Measurements from ENCODE around the gene RIN2. TPM values are rescaled to one million over a fixed set of nuclear protein-coding genes. Genes with fewer than 3 reads are reported as not detected.

Gene RIN2
- total and polyA plus RNA-seq, 2 experiments from 2014 or later = 0.08 to 1.4 TPM

GRCh38 chr20:19760371-19760721, 2.3 kb downstream of the RIN2 start (continued):
- TF ChIP-seq, protein P1, sequence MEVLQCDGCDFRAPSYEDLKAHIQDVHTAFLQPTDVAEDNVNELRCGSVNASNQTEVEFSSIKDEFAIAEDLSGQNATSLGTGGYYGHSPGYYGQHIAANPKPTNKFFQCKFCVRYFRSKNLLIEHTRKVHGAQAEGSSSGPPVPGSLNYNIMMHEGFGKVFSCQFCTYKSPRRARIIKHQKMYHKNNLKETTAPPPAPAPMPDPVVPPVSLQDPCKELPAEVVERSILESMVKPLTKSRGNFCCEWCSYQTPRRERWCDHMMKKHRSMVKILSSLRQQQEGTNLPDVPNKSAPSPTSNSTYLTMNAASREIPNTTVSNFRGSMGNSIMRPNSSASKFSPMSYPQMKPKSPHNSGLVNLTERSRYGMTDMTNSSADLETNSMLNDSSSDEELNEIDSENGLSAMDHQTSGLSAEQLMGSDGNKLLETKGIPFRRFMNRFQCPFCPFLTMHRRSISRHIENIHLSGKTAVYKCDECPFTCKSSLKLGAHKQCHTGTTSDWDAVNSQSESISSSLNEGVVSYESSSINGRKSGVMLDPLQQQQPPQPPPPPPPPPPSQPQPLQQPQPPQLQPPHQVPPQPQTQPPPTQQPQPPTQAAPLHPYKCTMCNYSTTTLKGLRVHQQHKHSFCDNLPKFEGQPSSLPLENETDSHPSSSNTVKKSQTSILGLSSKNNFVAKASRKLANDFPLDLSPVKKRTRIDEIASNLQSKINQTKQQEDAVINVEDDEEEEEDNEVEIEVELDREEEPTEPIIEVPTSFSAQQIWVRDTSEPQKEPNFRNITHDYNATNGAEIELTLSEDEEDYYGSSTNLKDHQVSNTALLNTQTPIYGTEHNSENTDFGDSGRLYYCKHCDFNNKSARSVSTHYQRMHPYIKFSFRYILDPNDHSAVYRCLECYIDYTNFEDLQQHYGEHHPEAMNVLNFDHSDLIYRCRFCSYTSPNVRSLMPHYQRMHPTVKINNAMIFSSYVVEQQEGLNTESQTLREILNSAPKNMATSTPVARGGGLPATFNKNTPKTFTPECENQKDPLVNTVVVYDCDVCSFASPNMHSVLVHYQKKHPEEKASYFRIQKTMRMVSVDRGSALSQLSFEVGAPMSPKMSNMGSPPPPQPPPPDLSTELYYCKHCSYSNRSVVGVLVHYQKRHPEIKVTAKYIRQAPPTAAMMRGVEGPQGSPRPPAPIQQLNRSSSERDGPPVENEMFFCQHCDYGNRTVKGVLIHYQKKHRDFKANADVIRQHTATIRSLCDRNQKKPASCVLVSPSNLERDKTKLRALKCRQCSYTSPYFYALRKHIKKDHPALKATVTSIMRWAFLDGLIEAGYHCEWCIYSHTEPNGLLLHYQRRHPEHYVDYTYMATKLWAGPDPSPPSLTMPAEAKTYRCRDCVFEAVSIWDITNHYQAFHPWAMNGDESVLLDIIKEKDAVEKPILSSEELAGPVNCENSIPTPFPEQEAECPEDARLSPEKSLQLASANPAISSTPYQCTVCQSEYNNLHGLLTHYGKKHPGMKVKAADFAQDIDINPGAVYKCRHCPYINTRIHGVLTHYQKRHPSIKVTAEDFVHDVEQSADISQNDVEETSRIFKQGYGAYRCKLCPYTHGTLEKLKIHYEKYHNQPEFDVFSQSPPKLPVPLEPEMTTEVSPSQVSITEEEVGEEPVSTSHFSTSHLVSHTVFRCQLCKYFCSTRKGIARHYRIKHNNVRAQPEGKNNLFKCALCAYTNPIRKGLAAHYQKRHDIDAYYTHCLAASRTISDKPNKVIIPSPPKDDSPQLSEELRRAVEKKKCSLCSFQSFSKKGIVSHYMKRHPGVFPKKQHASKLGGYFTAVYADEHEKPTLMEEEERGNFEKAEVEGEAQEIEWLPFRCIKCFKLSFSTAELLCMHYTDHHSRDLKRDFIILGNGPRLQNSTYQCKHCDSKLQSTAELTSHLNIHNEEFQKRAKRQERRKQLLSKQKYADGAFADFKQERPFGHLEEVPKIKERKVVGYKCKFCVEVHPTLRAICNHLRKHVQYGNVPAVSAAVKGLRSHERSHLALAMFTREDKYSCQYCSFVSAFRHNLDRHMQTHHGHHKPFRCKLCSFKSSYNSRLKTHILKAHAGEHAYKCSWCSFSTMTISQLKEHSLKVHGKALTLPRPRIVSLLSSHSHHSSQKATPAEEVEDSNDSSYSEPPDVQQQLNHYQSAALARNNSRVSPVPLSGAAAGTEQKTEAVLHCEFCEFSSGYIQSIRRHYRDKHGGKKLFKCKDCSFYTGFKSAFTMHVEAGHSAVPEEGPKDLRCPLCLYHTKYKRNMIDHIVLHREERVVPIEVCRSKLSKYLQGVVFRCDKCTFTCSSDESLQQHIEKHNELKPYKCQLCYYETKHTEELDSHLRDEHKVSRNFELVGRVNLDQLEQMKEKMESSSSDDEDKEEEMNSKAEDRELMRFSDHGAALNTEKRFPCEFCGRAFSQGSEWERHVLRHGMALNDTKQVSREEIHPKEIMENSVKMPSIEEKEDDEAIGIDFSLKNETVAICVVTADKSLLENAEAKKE (CRISPR knock-in tag; IDR thresholded peaks at IDR 0.05) = no peak
- no peak for TF ChIP-seq ZNF114 (CRISPR knock-in tag; IDR thresholded peaks at IDR 0.05)
- TF ChIP-seq NANOG (IDR thresholded peaks at IDR 0.05; ENCODE audit: borderline replicate concordance) = no peak
- no peak for TF ChIP-seq EZH2phosphoT487 (IDR thresholded peaks at IDR 0.05; ENCODE audit: unreplicated experiment)

- no peaks in the 10 kb centered on the region for H3K36me3 ChIP-seq (ENCODE audit: insufficient read depth)
- H3K27ac Mint-ChIP-seq = no peak overlapping the region
- no peak overlapping the region for H2AFZ ChIP-seq
- H3K4me3 ChIP-seq = no peak overlapping the region
- H3K27ac ChIP-seq (ENCODE audit: low read depth) = no peak overlapping the region
- no peaks in the 10 kb centered on the region for H3K9me2 ChIP-seq (ENCODE audit: insufficient read depth)
- TF ChIP-seq ZNF114 (CRISPR knock-in tag; IDR thresholded peaks at IDR 0.05) (no peak), CREB1 (CRISPR knock-in tag; IDR thresholded peaks at IDR 0.05; ENCODE audit: low read depth) (no peak), POLR2AphosphoS5 (IDR thresholded peaks at IDR 0.05; ENCODE audit: low read depth) (no peak), STAT1 (IDR thresholded peaks at IDR 0.05; ENCODE audit: unreplicated experiment) (no peak), ZNF331 (CRISPR knock-in tag; IDR thresholded peaks at IDR 0.05; ENCODE audit: low read depth) (no peak)
- TF ChIP-seq, protein P1 (CRISPR knock-in tag; IDR thresholded peaks at IDR 0.05) = no peak
- TF ChIP-seq, protein P2, sequence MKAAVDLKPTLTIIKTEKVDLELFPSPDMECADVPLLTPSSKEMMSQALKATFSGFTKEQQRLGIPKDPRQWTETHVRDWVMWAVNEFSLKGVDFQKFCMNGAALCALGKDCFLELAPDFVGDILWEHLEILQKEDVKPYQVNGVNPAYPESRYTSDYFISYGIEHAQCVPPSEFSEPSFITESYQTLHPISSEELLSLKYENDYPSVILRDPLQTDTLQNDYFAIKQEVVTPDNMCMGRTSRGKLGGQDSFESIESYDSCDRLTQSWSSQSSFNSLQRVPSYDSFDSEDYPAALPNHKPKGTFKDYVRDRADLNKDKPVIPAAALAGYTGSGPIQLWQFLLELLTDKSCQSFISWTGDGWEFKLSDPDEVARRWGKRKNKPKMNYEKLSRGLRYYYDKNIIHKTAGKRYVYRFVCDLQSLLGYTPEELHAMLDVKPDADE (IDR thresholded peaks at IDR 0.05) = no peak
- no peaks in the 10 kb centered on the region for H3K79me2 ChIP-seq (replicated peaks; ENCODE audit: insufficient read depth)
- no peak for ATAC-seq
- H3K27me3 ChIP-seq (ENCODE audit: insufficient read depth) = peaks cover 34% of the 10 kb centered on the region
- H4K20me1 ChIP-seq (replicated peaks; ENCODE audit: insufficient read depth) = no peaks in the 10 kb centered on the region
- H3K4me1 Mint-ChIP-seq = peaks cover 9% of the 10 kb centered on the region
- H3K27me3 Mint-ChIP-seq (ENCODE audit: insufficient read depth, low read depth, poor library complexity) = peaks cover 25% of the 10 kb centered on the region
- peaks cover 10% of the 10 kb centered on the region for H3K4me1 ChIP-seq (ENCODE audit: insufficient read depth)
- H3K9me3 Mint-ChIP-seq = no peaks in the 10 kb centered on the region
- H3F3A ChIP-seq (replicated peaks; ENCODE audit: low read depth) = no peaks in the 10 kb centered on the region; the same call in 1 of the 2 replicates
- H3K4me2 ChIP-seq = no peak overlapping the region
- no peak for DNase-seq (ENCODE audit: low spot score)
- no peak overlapping the region for H3K4me3 Mint-ChIP-seq
- no peaks in the 10 kb centered on the region for H3K36me3 Mint-ChIP-seq (ENCODE audit: low read depth)
These were observed 3.3 kb downstream of the RIN2 start for GRCh38 chr20:19761326-19761725.

Data from GM23338 (cell line).